ENCODE measurements around the gene CLIP2.

GRCh38 chr7:74396993-74397392 is 107.8 kb downstream of the CLIP2 start:
- TF ChIP-seq CTCF (conservative IDR thresholded peaks at IDR 0.05) (no peak), EZH2 (IDR thresholded peaks at IDR 0.05; ENCODE audit: low read depth) (no peak)

All from PC-9 (cell line).